ENCODE results near the gene LIPC. TPM values are rescaled to one million over a fixed set of nuclear protein-coding genes. Genes with fewer than 3 reads are reported as not detected.

The LIPC gene
- total and polyA plus RNA-seq, 9 of the 15 experiments (the other 6 are each of a cell fraction or from before 2014, with no cell fraction given): 0.07 to 0.41 (median 0.11) TPM; not detected in 2

DNA sequence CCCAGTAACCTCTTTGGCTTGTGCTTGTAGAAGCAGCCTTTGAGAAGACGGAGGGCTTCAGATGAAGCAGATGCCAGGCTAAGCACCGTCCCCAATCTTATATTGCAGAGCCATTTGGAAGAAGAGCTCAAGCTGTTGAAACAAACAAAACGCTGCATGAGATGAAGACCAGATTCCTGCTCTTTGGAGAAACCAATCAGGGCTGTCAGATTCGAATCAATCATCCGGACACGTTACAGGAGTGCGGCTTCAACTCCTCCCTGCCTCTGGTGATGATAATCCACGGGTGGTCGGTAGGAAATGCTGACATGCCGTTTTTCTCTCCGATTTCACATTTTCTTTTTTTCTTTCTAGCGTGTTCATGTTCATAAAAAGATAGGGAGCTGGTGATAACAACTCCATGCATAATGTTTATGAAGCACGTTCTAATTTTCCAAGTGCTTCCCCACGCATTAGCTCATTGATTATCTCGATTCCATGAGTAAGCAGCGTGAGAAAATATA, 106.5 kb downstream of the LIPC start (continued):
- TF ChIP-seq MAFG (tag; conservative IDR thresholded peaks at IDR 0.05): peak; percentile 92
- TF ChIP-seq, protein P1, sequence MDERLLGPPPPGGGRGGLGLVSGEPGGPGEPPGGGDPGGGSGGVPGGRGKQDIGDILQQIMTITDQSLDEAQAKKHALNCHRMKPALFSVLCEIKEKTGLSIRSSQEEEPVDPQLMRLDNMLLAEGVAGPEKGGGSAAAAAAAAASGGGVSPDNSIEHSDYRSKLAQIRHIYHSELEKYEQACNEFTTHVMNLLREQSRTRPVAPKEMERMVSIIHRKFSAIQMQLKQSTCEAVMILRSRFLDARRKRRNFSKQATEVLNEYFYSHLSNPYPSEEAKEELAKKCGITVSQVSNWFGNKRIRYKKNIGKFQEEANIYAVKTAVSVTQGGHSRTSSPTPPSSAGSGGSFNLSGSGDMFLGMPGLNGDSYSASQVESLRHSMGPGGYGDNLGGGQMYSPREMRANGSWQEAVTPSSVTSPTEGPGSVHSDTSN (CRISPR knock-in tag; IDR thresholded peaks at IDR 0.05; ENCODE audit: low read depth): no peak
- TF ChIP-seq, protein P1 (tag; conservative IDR thresholded peaks at IDR 0.05; ENCODE audit: low read depth): peak; percentile 86
- no peak for TF ChIP-seq JUND (IDR thresholded peaks at IDR 0.05; ENCODE audit: borderline replicate concordance, low read depth, low read length)
- 0 out of 3 replicates have a peak, but pooled peaks have one; percentile 19 for TF ChIP-seq JUND (tag; IDR thresholded peaks at IDR 0.05; ENCODE audit: borderline replicate concordance, low read depth, low read length)
- TF ChIP-seq, protein P2, sequence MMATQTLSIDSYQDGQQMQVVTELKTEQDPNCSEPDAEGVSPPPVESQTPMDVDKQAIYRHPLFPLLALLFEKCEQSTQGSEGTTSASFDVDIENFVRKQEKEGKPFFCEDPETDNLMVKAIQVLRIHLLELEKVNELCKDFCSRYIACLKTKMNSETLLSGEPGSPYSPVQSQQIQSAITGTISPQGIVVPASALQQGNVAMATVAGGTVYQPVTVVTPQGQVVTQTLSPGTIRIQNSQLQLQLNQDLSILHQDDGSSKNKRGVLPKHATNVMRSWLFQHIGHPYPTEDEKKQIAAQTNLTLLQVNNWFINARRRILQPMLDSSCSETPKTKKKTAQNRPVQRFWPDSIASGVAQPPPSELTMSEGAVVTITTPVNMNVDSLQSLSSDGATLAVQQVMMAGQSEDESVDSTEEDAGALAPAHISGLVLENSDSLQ (IDR thresholded peaks at IDR 0.05): peak; percentile 93
- TF ChIP-seq RCOR1 (IDR thresholded peaks at IDR 0.05; ENCODE audit: borderline replicate concordance in 1 of 2, low read depth in 2 of 2, low read length in 2 of 2): no peak
- TF ChIP-seq, protein P3, sequence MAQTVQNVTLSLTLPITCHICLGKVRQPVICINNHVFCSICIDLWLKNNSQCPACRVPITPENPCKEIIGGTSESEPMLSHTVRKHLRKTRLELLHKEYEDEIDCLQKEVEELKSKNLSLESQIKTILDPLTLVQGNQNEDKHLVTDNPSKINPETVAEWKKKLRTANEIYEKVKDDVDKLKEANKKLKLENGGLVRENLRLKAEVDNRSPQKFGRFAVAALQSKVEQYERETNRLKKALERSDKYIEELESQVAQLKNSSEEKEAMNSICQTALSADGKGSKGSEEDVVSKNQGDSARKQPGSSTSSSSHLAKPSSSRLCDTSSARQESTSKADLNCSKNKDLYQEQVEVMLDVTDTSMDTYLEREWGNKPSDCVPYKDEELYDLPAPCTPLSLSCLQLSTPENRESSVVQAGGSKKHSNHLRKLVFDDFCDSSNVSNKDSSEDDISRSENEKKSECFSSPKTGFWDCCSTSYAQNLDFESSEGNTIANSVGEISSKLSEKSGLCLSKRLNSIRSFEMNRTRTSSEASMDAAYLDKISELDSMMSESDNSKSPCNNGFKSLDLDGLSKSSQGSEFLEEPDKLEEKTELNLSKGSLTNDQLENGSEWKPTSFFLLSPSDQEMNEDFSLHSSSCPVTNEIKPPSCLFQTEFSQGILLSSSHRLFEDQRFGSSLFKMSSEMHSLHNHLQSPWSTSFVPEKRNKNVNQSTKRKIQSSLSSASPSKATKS (CRISPR knock-in tag; IDR thresholded peaks at IDR 0.05): no peak
